ENCODE measurements around the gene PGC.

The PGC gene

GRCh38 chr6:41699063-41699462, 48.1 kb downstream of the PGC start:
- H3K4me1 ChIP-seq (ENCODE audit: control insufficient read depth, insufficient read depth, low read length) = peaks cover 16% of the 10 kb centered on the region
- no peaks in the 10 kb centered on the region for H3K36me3 ChIP-seq (ENCODE audit: control insufficient read depth, insufficient read depth, low read length)
- no peaks in the 10 kb centered on the region for H3K9me3 ChIP-seq (ENCODE audit: control insufficient read depth, insufficient read depth, low read depth, low read length)
- no peak overlapping the region for H3K27ac ChIP-seq (ENCODE audit: low read depth, low read length)
- H3K27me3 ChIP-seq (ENCODE audit: control insufficient read depth, insufficient read depth, low read length) = no peaks in the 10 kb centered on the region
- no peak overlapping the region for H3K9ac ChIP-seq (ENCODE audit: low read length)
- no peak overlapping the region for H3K4me3 ChIP-seq (ENCODE audit: low read depth, low read length)

GRCh38 chr6:41697861-41698781, 49.1 kb downstream of the PGC start:
- H3K9ac ChIP-seq (ENCODE audit: low read length) = no peak overlapping the region
- H3K27ac ChIP-seq (ENCODE audit: low read depth, low read length) = no peak overlapping the region
- no peaks in the 10 kb centered on the region for H3K9me3 ChIP-seq (ENCODE audit: control insufficient read depth, insufficient read depth, low read depth, low read length)
- H3K36me3 ChIP-seq (ENCODE audit: control insufficient read depth, insufficient read depth, low read length) = no peaks in the 10 kb centered on the region
- H3K27me3 ChIP-seq (ENCODE audit: control insufficient read depth, insufficient read depth, low read length) = no peaks in the 10 kb centered on the region
- H3K4me3 ChIP-seq (ENCODE audit: low read depth, low read length) = no peak overlapping the region
- peaks cover 16% of the 10 kb centered on the region for H3K4me1 ChIP-seq (ENCODE audit: control insufficient read depth, insufficient read depth, low read length)

DNA sequence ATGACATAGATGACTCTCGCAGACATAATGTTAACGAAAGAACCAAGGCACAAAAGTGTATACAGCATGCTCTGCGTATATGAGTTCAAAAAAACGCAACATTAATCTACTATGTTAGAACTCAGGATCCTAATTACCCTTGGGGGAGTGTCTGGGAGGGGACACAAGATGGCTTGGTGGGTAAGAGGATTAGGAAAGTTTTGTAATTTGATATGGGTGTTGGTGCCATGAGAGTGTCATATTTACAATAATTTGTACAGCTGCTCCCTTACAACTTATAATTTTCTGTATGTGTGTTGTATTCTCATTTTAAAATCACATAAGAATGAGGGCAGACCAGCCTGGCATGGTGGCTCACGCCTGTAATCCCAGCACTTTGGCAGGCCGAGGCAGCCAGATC, 50.4 kb downstream of the PGC start:
- Histone ChIP-seq H3K36me3 (ENCODE audit: control insufficient read depth, insufficient read depth, low read length) (no peaks in the 10 kb centered on the region), H3K27ac (ENCODE audit: low read depth, low read length) (no peak overlapping the region), H3K9me3 (ENCODE audit: control insufficient read depth, insufficient read depth, low read depth, low read length) (no peaks in the 10 kb centered on the region), H3K4me3 (ENCODE audit: low read depth, low read length) (no peak overlapping the region), H3K4me1 (ENCODE audit: control insufficient read depth, insufficient read depth, low read length) (peaks cover 16% of the 10 kb centered on the region), H3K9ac (ENCODE audit: low read length) (no peak overlapping the region), H3K27me3 (ENCODE audit: control insufficient read depth, insufficient read depth, low read length) (no peaks in the 10 kb centered on the region)

DNA sequence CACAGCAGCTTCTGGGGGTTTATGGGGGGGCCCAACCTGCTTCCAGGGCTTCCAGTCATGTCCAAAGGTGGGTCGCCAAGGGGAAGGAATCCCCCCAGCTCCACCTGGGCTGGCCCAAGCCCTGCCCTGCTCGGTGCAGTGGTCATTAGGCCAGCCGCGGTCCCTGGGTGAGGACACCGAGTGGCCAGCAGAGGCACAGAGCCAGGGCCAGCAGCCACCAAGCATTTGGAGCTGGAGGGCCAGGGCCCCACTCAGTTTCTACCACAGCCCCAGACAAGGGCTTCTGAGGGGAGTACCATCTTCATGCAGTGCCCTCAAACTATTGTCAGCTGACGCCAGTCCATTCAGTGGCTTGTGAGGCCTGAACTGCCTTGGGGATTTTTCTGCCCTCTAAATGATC, 51.4 kb downstream of the PGC start:
- Histone ChIP-seq H3K36me3 (ENCODE audit: control insufficient read depth, insufficient read depth, low read length) (no peaks in the 10 kb centered on the region), H3K4me1 (ENCODE audit: control insufficient read depth, insufficient read depth, low read length) (peaks cover 11% of the 10 kb centered on the region), H3K27me3 (ENCODE audit: control insufficient read depth, insufficient read depth, low read length) (no peaks in the 10 kb centered on the region), H3K4me3 (ENCODE audit: low read depth, low read length) (no peak overlapping the region), H3K9me3 (ENCODE audit: control insufficient read depth, insufficient read depth, low read depth, low read length) (no peaks in the 10 kb centered on the region), H3K27ac (ENCODE audit: low read depth, low read length) (no peak overlapping the region), H3K9ac (ENCODE audit: low read length) (no peak overlapping the region)

DNA sequence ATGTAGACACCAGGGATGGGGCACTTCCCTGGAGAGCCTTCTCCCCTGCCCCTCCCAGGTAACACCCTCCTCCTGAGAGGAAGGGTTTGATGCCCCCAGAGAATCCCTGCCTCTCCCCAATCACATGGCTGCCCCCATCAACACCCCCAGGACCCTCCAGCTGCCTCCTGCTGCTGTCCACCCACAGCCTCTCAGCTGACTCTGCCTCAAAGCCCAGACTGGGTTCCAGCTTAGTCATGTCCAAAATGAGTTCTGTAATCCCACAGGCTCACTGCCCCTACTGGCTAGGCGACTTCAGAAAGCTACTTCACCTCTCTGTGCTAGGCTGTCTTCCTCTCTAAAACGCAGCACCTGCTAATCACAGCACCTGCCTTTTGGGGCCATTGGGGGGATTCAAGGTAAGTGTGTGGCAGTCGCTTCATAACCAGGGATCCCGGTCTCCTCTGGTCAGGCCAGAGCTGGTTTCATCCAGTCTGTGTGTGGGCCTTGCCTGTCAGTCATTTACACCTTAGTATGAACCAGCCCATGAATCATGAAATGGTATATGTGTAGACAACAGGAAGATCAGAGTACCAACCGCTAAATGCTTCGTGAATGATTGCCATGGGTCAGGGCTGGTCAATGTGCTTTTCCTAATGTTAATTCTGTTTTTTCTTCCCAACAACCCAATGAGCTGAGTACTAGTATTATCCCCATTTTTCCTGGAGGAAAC, 52.2 kb downstream of the PGC start:
- H3K4me3 ChIP-seq (ENCODE audit: low read depth, low read length) = no peak overlapping the region
- no peaks in the 10 kb centered on the region for H3K27me3 ChIP-seq (ENCODE audit: control insufficient read depth, insufficient read depth, low read length)
- H3K9me3 ChIP-seq (ENCODE audit: control insufficient read depth, insufficient read depth, low read depth, low read length) = no peaks in the 10 kb centered on the region
- H3K9ac ChIP-seq (ENCODE audit: low read length) = no peak overlapping the region
- no peak overlapping the region for H3K27ac ChIP-seq (ENCODE audit: low read depth, low read length)
- peaks cover 5% of the 10 kb centered on the region; the same call in 1 of the 2 replicates for H3K4me1 ChIP-seq (ENCODE audit: control insufficient read depth, insufficient read depth, low read length)
- no peaks in the 10 kb centered on the region for H3K36me3 ChIP-seq (ENCODE audit: control insufficient read depth, insufficient read depth, low read length)

DNA sequence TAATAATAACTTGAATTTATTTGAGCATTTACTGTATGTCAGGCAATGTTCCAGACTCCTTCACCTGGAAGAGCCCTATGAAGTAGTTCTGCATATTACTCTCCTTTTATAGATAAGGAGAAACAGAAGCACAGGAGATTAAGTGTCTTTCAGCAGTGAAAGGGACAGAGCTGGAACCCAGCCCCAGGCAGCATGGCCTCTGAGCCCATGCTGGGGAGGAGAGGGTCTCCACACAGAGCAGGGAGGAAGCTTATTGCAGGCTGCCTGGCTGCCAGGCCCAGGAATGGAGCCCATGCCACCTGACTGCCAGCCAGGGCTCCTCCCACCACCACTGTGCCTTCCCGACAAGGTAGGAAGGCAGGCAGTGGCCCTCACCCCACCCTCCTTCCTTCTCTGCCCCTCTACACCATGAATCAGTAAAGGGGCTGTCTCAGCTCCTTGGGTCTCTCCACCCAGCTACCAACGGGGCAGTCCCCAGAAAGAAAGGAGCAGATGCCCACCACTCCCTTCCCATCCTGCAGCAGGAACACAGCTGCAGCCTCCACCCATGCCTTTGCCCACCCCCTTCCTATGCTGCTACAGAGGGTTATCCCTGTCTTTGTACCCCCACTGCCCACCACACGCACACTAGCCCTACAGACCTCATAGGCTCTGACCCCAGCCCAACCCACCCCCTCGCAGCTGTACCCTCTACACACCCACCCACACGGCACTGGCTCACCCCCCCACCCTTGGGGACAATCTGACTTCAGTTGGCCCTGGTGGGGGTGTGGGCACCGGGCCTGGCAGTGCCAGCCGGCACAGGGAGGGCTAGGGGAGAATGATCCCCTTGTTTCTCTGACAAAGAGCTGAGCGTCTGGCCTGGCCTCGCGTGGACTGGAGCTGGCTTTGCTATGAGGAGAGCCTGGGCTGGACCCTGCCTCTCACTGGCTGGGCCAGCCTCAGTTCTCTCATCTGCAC, 53.6 kb downstream of the PGC start:
- peaks cover 5% of the 10 kb centered on the region; the same call in 1 of the 2 replicates for H3K4me1 ChIP-seq (ENCODE audit: control insufficient read depth, insufficient read depth, low read length)
- no peaks in the 10 kb centered on the region for H3K27me3 ChIP-seq (ENCODE audit: control insufficient read depth, insufficient read depth, low read length)
- no peak overlapping the region for H3K4me3 ChIP-seq (ENCODE audit: low read depth, low read length)
- no peaks in the 10 kb centered on the region for H3K36me3 ChIP-seq (ENCODE audit: control insufficient read depth, insufficient read depth, low read length)
- no peak overlapping the region for H3K27ac ChIP-seq (ENCODE audit: low read depth, low read length)
- H3K9ac ChIP-seq (ENCODE audit: low read length) = no peak overlapping the region
- H3K9me3 ChIP-seq (ENCODE audit: control insufficient read depth, insufficient read depth, low read depth, low read length) = no peaks in the 10 kb centered on the region

DNA sequence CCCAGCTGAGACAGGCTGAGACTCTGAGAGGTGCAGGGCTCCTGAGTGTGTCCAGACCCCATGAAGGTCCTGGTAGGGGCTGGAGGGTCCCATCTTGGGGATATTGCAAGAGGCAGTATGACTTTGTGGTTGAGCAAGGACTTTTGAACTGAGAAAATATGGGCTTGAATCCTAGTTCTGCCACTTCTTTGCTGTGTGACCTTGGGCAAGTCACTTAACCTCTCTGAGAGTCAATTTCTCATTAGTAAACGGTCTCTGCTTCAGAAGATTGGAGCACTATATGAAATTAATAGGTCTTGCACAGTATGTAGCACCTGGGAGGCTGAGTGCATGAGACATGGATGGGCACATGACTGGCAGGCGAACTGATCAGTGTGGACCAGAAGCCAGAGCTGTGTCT, 54.5 kb downstream of the PGC start:
- H3K36me3 ChIP-seq (ENCODE audit: control insufficient read depth, insufficient read depth, low read length) = no peaks in the 10 kb centered on the region
- no peaks in the 10 kb centered on the region for H3K27me3 ChIP-seq (ENCODE audit: control insufficient read depth, insufficient read depth, low read length)
- no peak overlapping the region for H3K4me3 ChIP-seq (ENCODE audit: low read depth, low read length)
- no peak overlapping the region for H3K27ac ChIP-seq (ENCODE audit: low read depth, low read length)
- peaks cover 12% of the 10 kb centered on the region for H3K4me1 ChIP-seq (ENCODE audit: control insufficient read depth, insufficient read depth, low read length)
- H3K9me3 ChIP-seq (ENCODE audit: control insufficient read depth, insufficient read depth, low read depth, low read length) = no peaks in the 10 kb centered on the region
- H3K9ac ChIP-seq (ENCODE audit: low read length) = no peak overlapping the region

GRCh38 chr6:41692080-41692675, 55.0 kb downstream of the PGC start:
- Histone ChIP-seq H3K9me3 (ENCODE audit: control insufficient read depth, insufficient read depth, low read depth, low read length) (no peaks in the 10 kb centered on the region), H3K27ac (ENCODE audit: low read depth, low read length) (no peak overlapping the region), H3K9ac (ENCODE audit: low read length) (no peak overlapping the region), H3K27me3 (ENCODE audit: control insufficient read depth, insufficient read depth, low read length) (no peaks in the 10 kb centered on the region), H3K4me1 (ENCODE audit: control insufficient read depth, insufficient read depth, low read length) (peaks cover 17% of the 10 kb centered on the region), H3K36me3 (ENCODE audit: control insufficient read depth, insufficient read depth, low read length) (no peaks in the 10 kb centered on the region), H3K4me3 (ENCODE audit: low read depth, low read length) (no peak overlapping the region)

GRCh38 chr6:41691426-41692079, 55.6 kb downstream of the PGC start:
- H3K36me3 ChIP-seq (ENCODE audit: control insufficient read depth, insufficient read depth, low read length) = no peaks in the 10 kb centered on the region
- no peak overlapping the region for H3K9ac ChIP-seq (ENCODE audit: low read length)
- H3K27ac ChIP-seq (ENCODE audit: low read depth, low read length) = no peak overlapping the region
- no peak overlapping the region for H3K4me3 ChIP-seq (ENCODE audit: low read depth, low read length)
- H3K4me1 ChIP-seq (ENCODE audit: control insufficient read depth, insufficient read depth, low read length) = peaks cover 20% of the 10 kb centered on the region
- no peaks in the 10 kb centered on the region for H3K27me3 ChIP-seq (ENCODE audit: control insufficient read depth, insufficient read depth, low read length)
- H3K9me3 ChIP-seq (ENCODE audit: control insufficient read depth, insufficient read depth, low read depth, low read length) = no peaks in the 10 kb centered on the region
